ENCODE measurements around the gene CMBL. TPM values are rescaled to one million over a fixed set of nuclear protein-coding genes. Genes with fewer than 3 reads are reported as not detected.
A peak's percentile ranks its signal among the peaks of the same experiment; 100 is the strongest.

CMBL gene
- total and polyA plus RNA-seq, 2 of the 13 experiments (the other 11 are each of a cell fraction or from before 2014, with no cell fraction given), result 11.5 to 17.0 TPM

DNA sequence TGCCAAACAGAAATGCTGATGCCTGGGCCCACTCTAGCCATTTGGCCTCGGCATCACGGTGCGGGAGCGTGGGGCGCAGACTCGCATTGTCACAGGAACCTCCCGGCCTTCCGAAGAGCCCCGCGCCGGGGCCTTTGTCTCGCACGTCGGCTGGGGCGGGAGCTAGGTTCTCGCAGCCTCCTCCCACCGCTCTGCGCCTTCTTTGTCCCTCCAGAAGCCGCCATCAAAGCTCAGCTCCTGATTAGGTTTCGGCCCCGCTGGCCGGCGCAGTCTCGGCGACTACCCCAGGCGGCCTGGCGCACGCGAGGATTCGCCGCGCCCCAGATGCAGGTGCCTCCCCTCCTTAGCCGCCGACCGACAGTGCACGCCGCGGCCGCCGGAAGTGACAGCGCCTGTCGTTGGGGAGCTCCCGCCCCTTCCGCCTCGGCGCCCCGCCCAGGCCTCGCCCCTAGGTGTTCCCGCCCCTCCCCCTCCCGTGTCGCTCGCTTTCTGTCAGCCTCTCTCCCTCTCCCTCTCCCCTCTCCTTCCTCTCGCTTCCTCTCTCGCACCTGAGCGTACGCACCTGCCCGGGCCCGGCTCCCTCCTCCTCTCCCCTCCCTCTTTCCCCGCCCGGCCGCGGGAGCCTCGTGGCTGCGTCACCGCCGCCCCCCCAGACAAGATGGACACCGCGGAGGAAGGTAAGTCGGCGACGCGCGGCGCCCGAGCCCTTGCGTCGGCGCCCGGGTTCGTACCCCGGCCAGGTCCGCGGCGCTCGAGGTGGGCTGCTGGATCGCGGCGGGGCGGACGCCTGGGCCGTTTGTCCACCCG, 45.7 kb upstream of the CMBL start, which contains the start of gene MARCHF6 (continued):
- TF ChIP-seq, protein P1, sequence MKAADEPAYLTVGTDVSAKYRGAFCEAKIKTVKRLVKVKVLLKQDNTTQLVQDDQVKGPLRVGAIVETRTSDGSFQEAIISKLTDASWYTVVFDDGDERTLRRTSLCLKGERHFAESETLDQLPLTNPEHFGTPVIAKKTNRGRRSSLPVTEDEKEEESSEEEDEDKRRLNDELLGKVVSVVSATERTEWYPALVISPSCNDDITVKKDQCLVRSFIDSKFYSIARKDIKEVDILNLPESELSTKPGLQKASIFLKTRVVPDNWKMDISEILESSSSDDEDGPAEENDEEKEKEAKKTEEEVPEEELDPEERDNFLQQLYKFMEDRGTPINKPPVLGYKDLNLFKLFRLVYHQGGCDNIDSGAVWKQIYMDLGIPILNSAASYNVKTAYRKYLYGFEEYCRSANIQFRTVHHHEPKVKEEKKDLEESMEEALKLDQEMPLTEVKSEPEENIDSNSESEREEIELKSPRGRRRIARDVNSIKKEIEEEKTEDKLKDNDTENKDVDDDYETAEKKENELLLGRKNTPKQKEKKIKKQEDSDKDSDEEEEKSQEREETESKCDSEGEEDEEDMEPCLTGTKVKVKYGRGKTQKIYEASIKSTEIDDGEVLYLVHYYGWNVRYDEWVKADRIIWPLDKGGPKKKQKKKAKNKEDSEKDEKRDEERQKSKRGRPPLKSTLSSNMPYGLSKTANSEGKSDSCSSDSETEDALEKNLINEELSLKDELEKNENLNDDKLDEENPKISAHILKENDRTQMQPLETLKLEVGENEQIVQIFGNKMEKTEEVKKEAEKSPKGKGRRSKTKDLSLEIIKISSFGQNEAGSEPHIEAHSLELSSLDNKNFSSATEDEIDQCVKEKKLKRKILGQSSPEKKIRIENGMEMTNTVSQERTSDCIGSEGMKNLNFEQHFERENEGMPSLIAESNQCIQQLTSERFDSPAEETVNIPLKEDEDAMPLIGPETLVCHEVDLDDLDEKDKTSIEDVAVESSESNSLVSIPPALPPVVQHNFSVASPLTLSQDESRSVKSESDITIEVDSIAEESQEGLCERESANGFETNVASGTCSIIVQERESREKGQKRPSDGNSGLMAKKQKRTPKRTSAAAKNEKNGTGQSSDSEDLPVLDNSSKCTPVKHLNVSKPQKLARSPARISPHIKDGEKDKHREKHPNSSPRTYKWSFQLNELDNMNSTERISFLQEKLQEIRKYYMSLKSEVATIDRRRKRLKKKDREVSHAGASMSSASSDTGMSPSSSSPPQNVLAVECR (CRISPR knock-in tag; IDR thresholded peaks at IDR 0.05; ENCODE audit: borderline replicate concordance), result peak; percentile 94
- TF ChIP-seq ASH2L (IDR thresholded peaks at IDR 0.05; ENCODE audit: insufficient read length, low read depth, low read length) (peak; percentile 89), KAT8 (CRISPR knock-in tag; IDR thresholded peaks at IDR 0.05) (peak; percentile 93), TEAD3 (CRISPR knock-in tag; optimal IDR thresholded peaks at IDR 0.05; ENCODE audit: borderline replicate concordance) (peak; percentile 56), ATAD3A (CRISPR knock-in tag; IDR thresholded peaks at IDR 0.05) (no peak), DR1 (CRISPR knock-in tag; IDR thresholded peaks at IDR 0.05) (peak; percentile 93), ZSCAN9 (CRISPR knock-in tag; IDR thresholded peaks at IDR 0.05; ENCODE audit: borderline replicate concordance) (peak; percentile 84; the same call in 1 of the 2 replicates), ONECUT2 (CRISPR knock-in tag; IDR thresholded peaks at IDR 0.05) (no peak), BORCS8-MEF2B (CRISPR knock-in tag; IDR thresholded peaks at IDR 0.05) (peak; percentile 57), FOXK2 (IDR thresholded peaks at IDR 0.05) (no peak), MEIS1 (CRISPR knock-in tag; IDR thresholded peaks at IDR 0.05; ENCODE audit: borderline replicate concordance) (peak; percentile 80; the same call in 1 of the 2 replicates), ZNF713 (CRISPR knock-in tag; IDR thresholded peaks at IDR 0.05) (0 out of 2 replicates have a peak, but pooled peaks have one; percentile 4)
- TF ChIP-seq, protein P2, sequence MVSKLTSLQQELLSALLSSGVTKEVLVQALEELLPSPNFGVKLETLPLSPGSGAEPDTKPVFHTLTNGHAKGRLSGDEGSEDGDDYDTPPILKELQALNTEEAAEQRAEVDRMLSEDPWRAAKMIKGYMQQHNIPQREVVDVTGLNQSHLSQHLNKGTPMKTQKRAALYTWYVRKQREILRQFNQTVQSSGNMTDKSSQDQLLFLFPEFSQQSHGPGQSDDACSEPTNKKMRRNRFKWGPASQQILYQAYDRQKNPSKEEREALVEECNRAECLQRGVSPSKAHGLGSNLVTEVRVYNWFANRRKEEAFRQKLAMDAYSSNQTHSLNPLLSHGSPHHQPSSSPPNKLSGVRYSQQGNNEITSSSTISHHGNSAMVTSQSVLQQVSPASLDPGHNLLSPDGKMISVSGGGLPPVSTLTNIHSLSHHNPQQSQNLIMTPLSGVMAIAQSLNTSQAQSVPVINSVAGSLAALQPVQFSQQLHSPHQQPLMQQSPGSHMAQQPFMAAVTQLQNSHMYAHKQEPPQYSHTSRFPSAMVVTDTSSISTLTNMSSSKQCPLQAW (CRISPR knock-in tag; IDR thresholded peaks at IDR 0.05), result peak; percentile 82
- TF ChIP-seq, protein P3, sequence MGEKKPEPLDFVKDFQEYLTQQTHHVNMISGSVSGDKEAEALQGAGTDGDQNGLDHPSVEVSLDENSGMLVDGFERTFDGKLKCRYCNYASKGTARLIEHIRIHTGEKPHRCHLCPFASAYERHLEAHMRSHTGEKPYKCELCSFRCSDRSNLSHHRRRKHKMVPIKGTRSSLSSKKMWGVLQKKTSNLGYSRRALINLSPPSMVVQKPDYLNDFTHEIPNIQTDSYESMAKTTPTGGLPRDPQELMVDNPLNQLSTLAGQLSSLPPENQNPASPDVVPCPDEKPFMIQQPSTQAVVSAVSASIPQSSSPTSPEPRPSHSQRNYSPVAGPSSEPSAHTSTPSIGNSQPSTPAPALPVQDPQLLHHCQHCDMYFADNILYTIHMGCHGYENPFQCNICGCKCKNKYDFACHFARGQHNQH (CRISPR knock-in tag; IDR thresholded peaks at IDR 0.05), result peak; percentile 73; the same call in 1 of the 2 replicates
- TF ChIP-seq, protein P4, sequence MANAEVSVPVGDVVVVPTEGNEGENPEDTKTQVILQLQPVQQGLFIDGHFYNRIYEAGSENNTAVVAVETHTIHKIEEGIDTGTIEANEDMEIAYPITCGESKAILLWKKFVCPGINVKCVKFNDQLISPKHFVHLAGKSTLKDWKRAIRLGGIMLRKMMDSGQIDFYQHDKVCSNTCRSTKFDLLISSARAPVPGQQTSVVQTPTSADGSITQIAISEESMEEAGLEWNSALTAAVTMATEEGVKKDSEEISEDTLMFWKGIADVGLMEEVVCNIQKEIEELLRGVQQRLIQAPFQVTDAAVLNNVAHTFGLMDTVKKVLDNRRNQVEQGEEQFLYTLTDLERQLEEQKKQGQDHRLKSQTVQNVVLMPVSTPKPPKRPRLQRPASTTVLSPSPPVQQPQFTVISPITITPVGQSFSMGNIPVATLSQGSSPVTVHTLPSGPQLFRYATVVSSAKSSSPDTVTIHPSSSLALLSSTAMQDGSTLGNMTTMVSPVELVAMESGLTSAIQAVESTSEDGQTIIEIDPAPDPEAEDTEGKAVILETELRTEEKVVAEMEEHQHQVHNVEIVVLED (CRISPR knock-in tag; IDR thresholded peaks at IDR 0.05; ENCODE audit: borderline replicate concordance), result peak; percentile 83; the same call in 1 of the 2 replicates
- TF ChIP-seq, protein P5, sequence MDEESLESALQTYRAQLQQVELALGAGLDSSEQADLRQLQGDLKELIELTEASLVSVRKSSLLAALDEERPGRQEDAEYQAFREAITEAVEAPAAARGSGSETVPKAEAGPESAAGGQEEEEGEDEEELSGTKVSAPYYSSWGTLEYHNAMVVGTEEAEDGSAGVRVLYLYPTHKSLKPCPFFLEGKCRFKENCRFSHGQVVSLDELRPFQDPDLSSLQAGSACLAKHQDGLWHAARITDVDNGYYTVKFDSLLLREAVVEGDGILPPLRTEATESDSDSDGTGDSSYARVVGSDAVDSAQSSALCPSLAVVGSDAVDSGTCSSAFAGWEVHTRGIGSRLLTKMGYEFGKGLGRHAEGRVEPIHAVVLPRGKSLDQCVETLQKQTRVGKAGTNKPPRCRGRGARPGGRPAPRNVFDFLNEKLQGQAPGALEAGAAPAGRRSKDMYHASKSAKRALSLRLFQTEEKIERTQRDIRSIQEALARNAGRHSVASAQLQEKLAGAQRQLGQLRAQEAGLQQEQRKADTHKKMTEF (CRISPR knock-in tag; IDR thresholded peaks at IDR 0.05), result peak; percentile 91
- TF ChIP-seq, protein P6, sequence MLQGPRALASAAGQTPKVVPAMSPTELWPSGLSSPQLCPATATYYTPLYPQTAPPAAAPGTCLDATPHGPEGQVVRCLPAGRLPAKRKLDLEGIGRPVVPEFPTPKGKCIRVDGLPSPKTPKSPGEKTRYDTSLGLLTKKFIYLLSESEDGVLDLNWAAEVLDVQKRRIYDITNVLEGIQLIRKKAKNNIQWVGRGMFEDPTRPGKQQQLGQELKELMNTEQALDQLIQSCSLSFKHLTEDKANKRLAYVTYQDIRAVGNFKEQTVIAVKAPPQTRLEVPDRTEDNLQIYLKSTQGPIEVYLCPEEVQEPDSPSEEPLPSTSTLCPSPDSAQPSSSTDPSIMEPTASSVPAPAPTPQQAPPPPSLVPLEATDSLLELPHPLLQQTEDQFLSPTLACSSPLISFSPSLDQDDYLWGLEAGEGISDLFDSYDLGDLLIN (CRISPR knock-in tag; IDR thresholded peaks at IDR 0.05; ENCODE audit: borderline replicate concordance), result peak; percentile 56; the same call in 1 of the 2 replicates

Data from HepG2 (cell line).